HepG2 (cell line): ENCODE data around the gene OPRM1. TPM values are rescaled to one million over a fixed set of nuclear protein-coding genes. Genes with fewer than 3 reads are reported as not detected.

Source experiments
- ATAC-seq: fragments of 200-7000 bp; cut with Tn5 transposase; 3 replicates; pipeline ENCODE4 v1.9.1; 2020; ENCODE audit warnings: mild to moderate bottlenecking, moderate library complexity
- BruUV-seq: library from RNA; stranded (reverse); fragments of 400-500 nt; replicated peaks from 2 replicates; lab custom pipeline; 2021; lab: Mats Ljungman, UMichigan
- CTCF ChIA-PET: fragments of 300-600 bp; formaldehyde crosslinking; extraction: SDS; loops from one replicate; lab custom pipeline; 2021; ENCODE audit warnings: low total read pairs, inconsistent platforms, low intra/inter-chr PET ratio; lab: Yijun Ruan, JAX
- POLR2A ChIA-PET: fragments of 350-600 bp; sonication (Branson Sonifier 250); formaldehyde crosslinking; loops from one replicate; lab custom pipeline; 2020; ENCODE audit warnings: antibody characterized with exemption, inconsistent platforms; lab: Yijun Ruan, JAX
- DNase-seq: peaks from one replicate; pipeline ENCODE4 v3.0.0-alpha.2; 2015; ENCODE audit warnings: low spot score
- FAIRE-seq: peaks from 3 replicates; lab custom pipeline; 2011; peaks lifted over from hg19 to GRCh38; lab: Jason Lieb, UNC
- H2AFZ ChIP-seq: one replicate; pipeline ENCODE4 v1.6.1; 2011; ENCODE audit warnings: low read length, inconsistent platforms
- H3K27ac ChIP-seq: fragments of 300-600 bp; 3 replicates; pipeline ENCODE4 v1.8.0; 2011; ENCODE audit warnings: mixed run types, mild to moderate bottlenecking, mixed read lengths, low read length, inconsistent platforms; ENCODE audit not compliant: insufficient read depth; ENCODE audit errors: extremely low read length
- H3K27me3 ChIP-seq, 2 experiments: fragments of 200-600 bp in 1 of 2; 2 replicates in 1 of 2; 3 replicates in 1 of 2; pipeline versions ENCODE4 v1.6.0 to v1.8.0; 2011; ENCODE audit warnings: low read length in 2 of 2, mild to moderate bottlenecking in 2 of 2, moderate library complexity in 2 of 2, inconsistent platforms in 1 of 2; ENCODE audit not compliant: insufficient read depth in 2 of 2, control insufficient read depth in 1 of 2
- H3K36me3 ChIP-seq, 2 experiments: fragments of 200-600 bp in 1 of 2; replicated peaks in 1 of 2; 2 replicates in 1 of 2; 3 replicates in 1 of 2; pipeline versions ENCODE4 v1.5.1 to v1.8.0; 2011; ENCODE audit warnings: low read length in 2 of 2, inconsistent platforms in 1 of 2; ENCODE audit not compliant: insufficient read depth in 2 of 2, control insufficient read depth in 1 of 2
- H3K4me1 ChIP-seq: 2 replicates; pipeline ENCODE4 v1.5.1; 2012; ENCODE audit warnings: low read length, inconsistent platforms; ENCODE audit not compliant: insufficient read depth
- H3K4me2 ChIP-seq: 2 replicates; pipeline ENCODE4 v1.6.0; 2011; ENCODE audit warnings: low read depth, low read length, inconsistent platforms
- H3K4me3 ChIP-seq, 3 experiments: fragments of 200-600 bp in 1 of 3; sonication (generic), shearing (Covaris generic) in 1 of 3; replicated peaks in 1 of 3; 2 replicates each; pipeline ENCODE4 v1.5.1; 2011 to 2016; ENCODE audit warnings: low read length in 3 of 3, inconsistent platforms in 2 of 3, low read depth in 2 of 3, mild to moderate bottlenecking in 2 of 3, control low read depth in 1 of 3, mixed read lengths in 1 of 3; ENCODE audit not compliant: insufficient read depth in 1 of 3
- H3K79me2 ChIP-seq: one replicate; pipeline ENCODE4 v1.6.1; 2011; ENCODE audit warnings: low read length, inconsistent platforms; ENCODE audit not compliant: insufficient read depth
- H3K9ac ChIP-seq: 2 replicates; pipeline ENCODE4 v1.6.0; 2011; ENCODE audit warnings: mild to moderate bottlenecking, low read depth, low read length, inconsistent platforms; ENCODE audit not compliant: insufficient read depth
- H3K9me3 ChIP-seq: 2 replicates; pipeline ENCODE4 v1.5.1; 2012; ENCODE audit warnings: mild to moderate bottlenecking, low read length
- H4K20me1 ChIP-seq: 2 replicates; pipeline ENCODE4 v1.6.0; 2011; ENCODE audit warnings: inconsistent platforms, mild to moderate bottlenecking, low read length, moderate library complexity; ENCODE audit not compliant: insufficient read depth
- PCBP2 ChIP-seq: fragments of 200-400 bp; formaldehyde crosslinking; optimal IDR thresholded peaks from 2 replicates; pipeline ENCODE3; 2018; ENCODE audit warnings: low read length, low read depth; ENCODE audit not compliant: poor library complexity, severe bottlenecking
- PHF21A ChIP-seq: sonication (generic); formaldehyde crosslinking; IDR thresholded peaks from 2 replicates; pipeline ENCODE4 v1.5.0; 2020; ENCODE audit warnings: mild to moderate bottlenecking, missing genetic modification reagents
- RAD21 ChIP-seq: fragments of 450-650 bp; formaldehyde crosslinking; IDR thresholded peaks from 2 replicates; pipeline ENCODE4 v1.5.0; 2020; ENCODE audit warnings: mild to moderate bottlenecking
- WGBS: methylation state at CpG from one replicate; pipeline ENCODE4 v1.1.6; 2017; ENCODE audit warnings: low lambda C conversion rate; 5-methylcytosine and 5-hydroxymethylcytosine counted together
- in situ Hi-C: cut with HindIII; loops from 2 replicates; pipeline ENCODE4 v1.10.0; 2017; ENCODE audit warnings: low pct_unique_long_range_greater_than_20kb; ENCODE audit not compliant: extremely low pct_ligation_motif_present
- intact Hi-C: fragments of 100-400 bp; cut with micrococcal nuclease; formaldehyde crosslinking; loops from one replicate; pipeline ENCODE4 v1.10.0; 2022; ENCODE audit not compliant: unreplicated experiment
- polyA plus RNA-seq, 8 experiments: library from polyadenylated mRNA; depleted of rRNA in 3 of 8; stranded (reverse) in 7 of 8; unstranded in 1 of 8; fragments of >200 nt; fragmentation: Illumina TruSeq in 4 of 8; extraction: Trizol in 4 of 8; gene quantifications; 2 replicates each; pipeline versions ENCODE4 v1.2.1 to v1.2.3, GENCODE V29; 2011 to 2016; ENCODE audit warnings: low read depth in 4 of 8, missing spikeins in 1 of 8, mixed read lengths in 1 of 8; ENCODE audit not compliant: insufficient read depth in 1 of 8
- total RNA-seq, 5 experiments: library from RNA; depleted of rRNA; stranded (reverse); fragments of >200 nt; fragmentation: Illumina TruSeq; extraction: Trizol; gene quantifications; 2 replicates each; pipeline ENCODE4 v1.2.3, GENCODE V29; 2016; ENCODE audit warnings: low read depth in 1 of 5
- TF ChIP-seq, protein P1 (sequence below): IDR thresholded peaks from 2 replicates; pipeline ENCODE4 v1.6.1; 2016; ENCODE audit warnings: low read depth, missing genetic modification reagents, missing compliant biosample characterization
- TF ChIP-seq, protein P2 (sequence below): sonication (generic); formaldehyde crosslinking; IDR thresholded peaks from 2 replicates; pipeline ENCODE4 v1.4.0; 2020; ENCODE audit warnings: mild to moderate bottlenecking, missing genetic modification reagents
- TF ChIP-seq, protein P3 (sequence below): IDR thresholded peaks from 2 replicates; pipeline ENCODE4 v1.6.1; 2016; ENCODE audit warnings: low read depth
- TF ChIP-seq, protein P4 (sequence below): sonication (generic); formaldehyde crosslinking; conservative IDR thresholded peaks from 2 replicates; pipeline ENCODE4 v1.4.0; 2020; ENCODE audit warnings: missing genetic modification reagents

OPRM1 gene
- total and polyA plus RNA-seq, 2 of the 13 experiments (the other 11 are each of a cell fraction or from before 2014, with no cell fraction given), result not detected

DNA sequence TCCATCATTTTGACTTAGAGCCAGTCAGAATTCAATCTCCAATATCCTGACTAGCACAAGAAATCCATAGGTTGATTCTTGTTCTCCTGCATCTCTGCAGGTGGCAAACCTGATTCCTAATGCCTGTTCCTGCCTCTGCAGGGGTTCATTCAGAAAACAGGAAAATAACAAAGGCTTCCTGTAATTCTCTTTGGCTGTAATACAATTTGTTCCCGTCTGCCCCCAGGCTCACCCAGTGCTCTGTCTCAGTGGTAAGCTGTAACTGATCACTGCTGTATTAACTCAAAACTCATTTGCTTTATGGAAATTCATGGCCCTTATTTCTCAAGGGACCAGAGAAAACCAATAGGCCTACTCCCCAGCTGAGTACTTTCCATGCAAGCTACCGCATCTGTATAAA is 88.6 kb downstream of the OPRM1 start (continued):
- TF ChIP-seq, protein P1, sequence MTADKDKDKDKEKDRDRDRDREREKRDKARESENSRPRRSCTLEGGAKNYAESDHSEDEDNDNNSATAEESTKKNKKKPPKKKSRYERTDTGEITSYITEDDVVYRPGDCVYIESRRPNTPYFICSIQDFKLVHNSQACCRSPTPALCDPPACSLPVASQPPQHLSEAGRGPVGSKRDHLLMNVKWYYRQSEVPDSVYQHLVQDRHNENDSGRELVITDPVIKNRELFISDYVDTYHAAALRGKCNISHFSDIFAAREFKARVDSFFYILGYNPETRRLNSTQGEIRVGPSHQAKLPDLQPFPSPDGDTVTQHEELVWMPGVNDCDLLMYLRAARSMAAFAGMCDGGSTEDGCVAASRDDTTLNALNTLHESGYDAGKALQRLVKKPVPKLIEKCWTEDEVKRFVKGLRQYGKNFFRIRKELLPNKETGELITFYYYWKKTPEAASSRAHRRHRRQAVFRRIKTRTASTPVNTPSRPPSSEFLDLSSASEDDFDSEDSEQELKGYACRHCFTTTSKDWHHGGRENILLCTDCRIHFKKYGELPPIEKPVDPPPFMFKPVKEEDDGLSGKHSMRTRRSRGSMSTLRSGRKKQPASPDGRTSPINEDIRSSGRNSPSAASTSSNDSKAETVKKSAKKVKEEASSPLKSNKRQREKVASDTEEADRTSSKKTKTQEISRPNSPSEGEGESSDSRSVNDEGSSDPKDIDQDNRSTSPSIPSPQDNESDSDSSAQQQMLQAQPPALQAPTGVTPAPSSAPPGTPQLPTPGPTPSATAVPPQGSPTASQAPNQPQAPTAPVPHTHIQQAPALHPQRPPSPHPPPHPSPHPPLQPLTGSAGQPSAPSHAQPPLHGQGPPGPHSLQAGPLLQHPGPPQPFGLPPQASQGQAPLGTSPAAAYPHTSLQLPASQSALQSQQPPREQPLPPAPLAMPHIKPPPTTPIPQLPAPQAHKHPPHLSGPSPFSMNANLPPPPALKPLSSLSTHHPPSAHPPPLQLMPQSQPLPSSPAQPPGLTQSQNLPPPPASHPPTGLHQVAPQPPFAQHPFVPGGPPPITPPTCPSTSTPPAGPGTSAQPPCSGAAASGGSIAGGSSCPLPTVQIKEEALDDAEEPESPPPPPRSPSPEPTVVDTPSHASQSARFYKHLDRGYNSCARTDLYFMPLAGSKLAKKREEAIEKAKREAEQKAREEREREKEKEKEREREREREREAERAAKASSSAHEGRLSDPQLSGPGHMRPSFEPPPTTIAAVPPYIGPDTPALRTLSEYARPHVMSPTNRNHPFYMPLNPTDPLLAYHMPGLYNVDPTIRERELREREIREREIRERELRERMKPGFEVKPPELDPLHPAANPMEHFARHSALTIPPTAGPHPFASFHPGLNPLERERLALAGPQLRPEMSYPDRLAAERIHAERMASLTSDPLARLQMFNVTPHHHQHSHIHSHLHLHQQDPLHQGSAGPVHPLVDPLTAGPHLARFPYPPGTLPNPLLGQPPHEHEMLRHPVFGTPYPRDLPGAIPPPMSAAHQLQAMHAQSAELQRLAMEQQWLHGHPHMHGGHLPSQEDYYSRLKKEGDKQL, result no peak
- TF ChIP-seq, all 625 proteins: peak for 0

DNA sequence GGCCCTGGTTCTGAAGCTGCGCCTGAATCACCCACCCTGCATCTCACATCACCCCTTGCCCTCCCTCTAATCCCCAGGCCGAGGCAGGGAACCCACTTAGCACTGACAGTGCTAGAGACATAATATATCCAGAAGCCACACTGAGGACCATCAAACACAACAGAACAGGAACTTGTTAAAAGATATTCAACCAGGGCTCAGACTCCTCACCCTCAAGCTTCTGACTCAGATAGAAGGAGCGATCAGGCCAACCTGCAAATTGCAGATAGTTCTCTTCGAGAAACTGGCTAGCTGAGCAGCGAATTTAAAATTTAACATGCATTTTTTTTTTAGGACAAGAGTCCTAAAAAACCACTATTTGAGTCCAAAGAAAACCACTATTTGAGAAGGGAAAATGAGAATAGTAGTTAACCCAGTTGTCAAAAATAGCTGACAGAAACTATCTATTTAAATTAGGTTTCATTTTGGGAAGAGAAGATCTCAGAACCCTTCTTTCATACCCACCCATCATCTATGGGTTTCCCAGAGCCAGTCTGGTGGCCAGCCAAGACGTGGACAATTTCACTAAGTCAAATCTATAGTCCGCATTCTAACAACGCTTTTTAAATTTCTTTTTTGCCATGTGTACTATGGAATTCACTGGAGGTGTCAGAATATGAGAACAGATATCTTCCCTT is 95.6 kb downstream of the OPRM1 start:
- FAIRE-seq, result no peak
- H3K4me2 ChIP-seq, result no peak overlapping the region
- BruUV-seq, result no TSS peak
- no peak overlapping the region for H3K9ac ChIP-seq
- intact Hi-C loops, result no loop called here
- H3K9me3 ChIP-seq, result no peaks in the 10 kb centered on the region
- no peaks in the 10 kb centered on the region for H3K79me2 ChIP-seq
- no peak overlapping the region for H2AFZ ChIP-seq
- 33% methylated on average over 8 of the region's 8 CpGs for WGBS
- H3K4me1 ChIP-seq, result no peaks in the 10 kb centered on the region
- no peak for DNase-seq
- H3K27me3 ChIP-seq, result 0 out of 5 replicates have a peak, but pooled peaks cover 0 to 3% of the 10 kb centered on the region in 2 experiments
- H3K4me3 ChIP-seq, result no peak overlapping the region
- no peaks in the 10 kb centered on the region for H3K36me3 ChIP-seq
- no peak for ATAC-seq
- ChIA-PET CTCF (no interaction called here), POLR2A (no interaction called here)
- in situ Hi-C loops, result no loop called here
- H3K27ac ChIP-seq, result no peak overlapping the region
- H4K20me1 ChIP-seq, result no peaks in the 10 kb centered on the region
- TF ChIP-seq PHF21A (CRISPR knock-in tag) (no peak), RAD21 (no peak), PCBP2 (no peak)
- TF ChIP-seq, protein P2, sequence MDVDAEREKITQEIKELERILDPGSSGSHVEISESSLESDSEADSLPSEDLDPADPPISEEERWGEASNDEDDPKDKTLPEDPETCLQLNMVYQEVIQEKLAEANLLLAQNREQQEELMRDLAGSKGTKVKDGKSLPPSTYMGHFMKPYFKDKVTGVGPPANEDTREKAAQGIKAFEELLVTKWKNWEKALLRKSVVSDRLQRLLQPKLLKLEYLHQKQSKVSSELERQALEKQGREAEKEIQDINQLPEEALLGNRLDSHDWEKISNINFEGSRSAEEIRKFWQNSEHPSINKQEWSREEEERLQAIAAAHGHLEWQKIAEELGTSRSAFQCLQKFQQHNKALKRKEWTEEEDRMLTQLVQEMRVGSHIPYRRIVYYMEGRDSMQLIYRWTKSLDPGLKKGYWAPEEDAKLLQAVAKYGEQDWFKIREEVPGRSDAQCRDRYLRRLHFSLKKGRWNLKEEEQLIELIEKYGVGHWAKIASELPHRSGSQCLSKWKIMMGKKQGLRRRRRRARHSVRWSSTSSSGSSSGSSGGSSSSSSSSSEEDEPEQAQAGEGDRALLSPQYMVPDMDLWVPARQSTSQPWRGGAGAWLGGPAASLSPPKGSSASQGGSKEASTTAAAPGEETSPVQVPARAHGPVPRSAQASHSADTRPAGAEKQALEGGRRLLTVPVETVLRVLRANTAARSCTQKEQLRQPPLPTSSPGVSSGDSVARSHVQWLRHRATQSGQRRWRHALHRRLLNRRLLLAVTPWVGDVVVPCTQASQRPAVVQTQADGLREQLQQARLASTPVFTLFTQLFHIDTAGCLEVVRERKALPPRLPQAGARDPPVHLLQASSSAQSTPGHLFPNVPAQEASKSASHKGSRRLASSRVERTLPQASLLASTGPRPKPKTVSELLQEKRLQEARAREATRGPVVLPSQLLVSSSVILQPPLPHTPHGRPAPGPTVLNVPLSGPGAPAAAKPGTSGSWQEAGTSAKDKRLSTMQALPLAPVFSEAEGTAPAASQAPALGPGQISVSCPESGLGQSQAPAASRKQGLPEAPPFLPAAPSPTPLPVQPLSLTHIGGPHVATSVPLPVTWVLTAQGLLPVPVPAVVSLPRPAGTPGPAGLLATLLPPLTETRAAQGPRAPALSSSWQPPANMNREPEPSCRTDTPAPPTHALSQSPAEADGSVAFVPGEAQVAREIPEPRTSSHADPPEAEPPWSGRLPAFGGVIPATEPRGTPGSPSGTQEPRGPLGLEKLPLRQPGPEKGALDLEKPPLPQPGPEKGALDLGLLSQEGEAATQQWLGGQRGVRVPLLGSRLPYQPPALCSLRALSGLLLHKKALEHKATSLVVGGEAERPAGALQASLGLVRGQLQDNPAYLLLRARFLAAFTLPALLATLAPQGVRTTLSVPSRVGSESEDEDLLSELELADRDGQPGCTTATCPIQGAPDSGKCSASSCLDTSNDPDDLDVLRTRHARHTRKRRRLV (CRISPR knock-in tag), result no peak
- TF ChIP-seq, protein P3, sequence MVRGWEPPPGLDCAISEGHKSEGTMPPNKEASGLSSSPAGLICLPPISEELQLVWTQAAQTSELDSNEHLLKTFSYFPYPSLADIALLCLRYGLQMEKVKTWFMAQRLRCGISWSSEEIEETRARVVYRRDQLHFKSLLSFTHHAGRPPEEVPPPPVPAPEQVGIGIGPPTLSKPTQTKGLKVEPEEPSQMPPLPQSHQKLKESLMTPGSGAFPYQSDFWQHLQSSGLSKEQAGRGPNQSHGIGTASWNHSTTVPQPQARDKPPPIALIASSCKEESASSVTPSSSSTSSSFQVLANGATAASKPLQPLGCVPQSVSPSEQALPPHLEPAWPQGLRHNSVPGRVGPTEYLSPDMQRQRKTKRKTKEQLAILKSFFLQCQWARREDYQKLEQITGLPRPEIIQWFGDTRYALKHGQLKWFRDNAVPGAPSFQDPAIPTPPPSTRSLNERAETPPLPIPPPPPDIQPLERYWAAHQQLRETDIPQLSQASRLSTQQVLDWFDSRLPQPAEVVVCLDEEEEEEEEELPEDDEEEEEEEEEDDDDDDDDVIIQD (CRISPR knock-in tag), result no peak
- TF ChIP-seq, protein P4, sequence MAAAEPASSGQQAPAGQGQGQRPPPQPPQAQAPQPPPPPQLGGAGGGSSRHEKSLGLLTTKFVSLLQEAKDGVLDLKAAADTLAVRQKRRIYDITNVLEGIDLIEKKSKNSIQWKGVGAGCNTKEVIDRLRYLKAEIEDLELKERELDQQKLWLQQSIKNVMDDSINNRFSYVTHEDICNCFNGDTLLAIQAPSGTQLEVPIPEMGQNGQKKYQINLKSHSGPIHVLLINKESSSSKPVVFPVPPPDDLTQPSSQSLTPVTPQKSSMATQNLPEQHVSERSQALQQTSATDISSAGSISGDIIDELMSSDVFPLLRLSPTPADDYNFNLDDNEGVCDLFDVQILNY (CRISPR knock-in tag), result no peak
